ENCODE measurements around the gene BRSK2. TPM values are rescaled to one million over a fixed set of nuclear protein-coding genes. Genes with fewer than 3 reads are reported as not detected.
A peak's percentile ranks its signal among the peaks of the same experiment; 100 is the strongest.

Gene BRSK2
- total RNA-seq, 1 donor from 2014 or later: 0.41 TPM

GRCh38 chr11:1438261-1438966 lies 48.7 kb downstream of the BRSK2 start:
- DNase-seq: no peak

GRCh38 chr11:1438967-1439330 lies 49.2 kb downstream of the BRSK2 start:
- DNase-seq: no peak

- DNase-seq: no peak
Measured at GRCh38 chr11:1439341-1439740, 49.6 kb downstream of the BRSK2 start.

- no peak for DNase-seq
Measured at GRCh38 chr11:1440066-1440465, 50.3 kb downstream of the BRSK2 start.

GRCh38 chr11:1440496-1440895 lies 50.8 kb downstream of the BRSK2 start:
- no peak for DNase-seq

GRCh38 chr11:1442163-1442562 lies 52.4 kb downstream of the BRSK2 start:
- peak; percentile 12 for DNase-seq

GRCh38 chr11:1442807-1443366 lies 53.2 kb downstream of the BRSK2 start:
- no peak for DNase-seq

GRCh38 chr11:1443737-1444136 lies 54.0 kb downstream of the BRSK2 start:
- DNase-seq: no peak

GRCh38 chr11:1444321-1444720 lies 54.6 kb downstream of the BRSK2 start:
- no peak for DNase-seq

GRCh38 chr11:1444823-1445422 lies 55.2 kb downstream of the BRSK2 start:
- no peak for DNase-seq

- DNase-seq: no peak
Measured at GRCh38 chr11:1445741-1446445, 56.2 kb downstream of the BRSK2 start.

GRCh38 chr11:1446623-1447022 lies 56.9 kb downstream of the BRSK2 start:
- DNase-seq: no peak

GRCh38 chr11:1447845-1448825 lies 58.4 kb downstream of the BRSK2 start:
- DNase-seq: no peak

- no peak for DNase-seq
Measured at GRCh38 chr11:1448882-1449281, 59.1 kb downstream of the BRSK2 start.

GRCh38 chr11:1449490-1450243 lies 59.9 kb downstream of the BRSK2 start:
- no peak for DNase-seq

- DNase-seq: no peak
Measured at GRCh38 chr11:1450344-1450875, 60.7 kb downstream of the BRSK2 start.

- peak; percentile 15 for DNase-seq
Measured at GRCh38 chr11:1450949-1451710, 61.4 kb downstream of the BRSK2 start.

GRCh38 chr11:1451781-1452470 lies 62.2 kb downstream of the BRSK2 start:
- no peak for DNase-seq

GRCh38 chr11:1452744-1453143 lies 63.0 kb downstream of the BRSK2 start:
- DNase-seq: no peak
